ENCODE results near the gene RPS27L. TPM values are rescaled to one million over a fixed set of nuclear protein-coding genes. Genes with fewer than 3 reads are reported as not detected.

RPS27L gene
- total RNA-seq (2014; rRNA removed; shearing (Covaris generic)), result 166 and 216 TPM in 2 replicates

GRCh38 chr15:63157118-63157843, at the start of gene RPS27L:
RPS27L (minus strand) TSS chr15:63157477; CDS start chr15:63157405, 72 bp downstream.
- in situ Hi-C loops (cut with HindIII; ENCODE audit: low sequenced_read_pairs), result no loop called here

DNA sequence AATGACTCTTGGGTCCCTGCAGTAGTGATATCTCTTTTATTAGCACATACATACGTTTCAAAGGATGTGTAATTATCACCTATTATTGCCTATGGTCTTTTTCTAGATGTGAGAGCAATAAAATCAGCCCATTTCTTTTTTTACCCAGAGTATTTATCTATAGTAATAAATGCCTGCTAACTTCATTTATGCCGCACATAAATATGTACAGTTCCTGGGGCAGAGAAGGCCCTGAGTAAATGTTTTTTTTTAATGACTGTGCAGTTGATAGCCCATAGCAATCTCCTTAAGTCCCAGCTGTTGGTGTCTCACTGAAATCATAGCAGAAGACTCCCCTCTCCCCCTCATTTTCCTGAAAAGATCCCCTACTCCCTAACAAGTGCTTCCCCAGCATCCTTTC, 48.8 kb upstream of the RPS27L start:
- in situ Hi-C loops (cut with HindIII; ENCODE audit: low sequenced_read_pairs), result no loop called here

More at GRCh38 chr15:63157118-63157843, at the start of gene RPS27L:
- DNase-seq (ENCODE audit: low spot score), result peak; percentile 94

GRCh38 chr15:63203451-63204090, 46.3 kb upstream of the RPS27L start:
- in situ Hi-C loops (cut with HindIII; ENCODE audit: low sequenced_read_pairs), result no loop called here
- DNase-seq (ENCODE audit: low spot score), result no peak

More for the DNA sequence above, 48.8 kb upstream of the RPS27L start:
- no peak for DNase-seq (ENCODE audit: low spot score)

GRCh38 chr15:63202861-63203260, 45.6 kb upstream of the RPS27L start:
- no peak for DNase-seq (ENCODE audit: low spot score)
- in situ Hi-C loops (cut with HindIII; ENCODE audit: low sequenced_read_pairs), result no loop called here

DNA sequence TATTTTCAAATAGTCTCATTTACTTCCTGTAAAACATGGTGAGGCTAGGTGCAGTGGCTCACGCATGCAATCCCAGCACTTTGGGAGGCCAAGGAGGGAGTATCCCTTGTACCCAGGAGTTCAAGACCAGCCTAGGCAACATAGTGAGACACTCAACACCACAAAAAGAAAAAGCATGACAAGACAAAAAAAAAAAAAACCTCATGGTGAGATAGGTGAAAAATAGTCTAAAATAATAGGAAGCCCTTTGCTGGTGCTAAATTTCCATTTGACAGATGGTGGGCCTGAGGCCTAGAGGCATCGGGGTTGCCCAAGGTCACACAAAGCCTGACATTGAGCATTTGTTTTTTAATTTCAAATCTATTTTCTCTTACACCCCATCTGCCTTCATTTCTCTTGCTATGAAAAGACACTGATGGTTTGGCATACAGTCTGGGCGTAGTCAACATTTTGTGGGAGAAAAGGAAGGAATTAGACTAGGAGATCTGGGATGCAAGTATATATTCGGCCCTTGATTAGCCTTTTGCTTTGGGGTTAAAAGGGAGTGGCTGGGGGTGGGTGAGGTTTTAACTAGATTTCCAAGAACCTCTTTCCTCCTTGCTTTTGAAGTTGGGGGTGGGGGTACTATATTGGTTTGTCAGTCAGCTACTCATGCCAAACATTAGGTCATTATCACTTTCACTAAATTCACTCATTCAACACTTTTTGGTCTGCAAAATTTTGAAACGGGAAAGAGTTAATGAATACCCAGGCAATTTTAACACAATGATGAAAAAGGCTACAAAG, 43.4 kb upstream of the RPS27L start:
- no peak for DNase-seq (ENCODE audit: low spot score)
- in situ Hi-C loops (cut with HindIII; ENCODE audit: low sequenced_read_pairs), result no loop called here

DNA sequence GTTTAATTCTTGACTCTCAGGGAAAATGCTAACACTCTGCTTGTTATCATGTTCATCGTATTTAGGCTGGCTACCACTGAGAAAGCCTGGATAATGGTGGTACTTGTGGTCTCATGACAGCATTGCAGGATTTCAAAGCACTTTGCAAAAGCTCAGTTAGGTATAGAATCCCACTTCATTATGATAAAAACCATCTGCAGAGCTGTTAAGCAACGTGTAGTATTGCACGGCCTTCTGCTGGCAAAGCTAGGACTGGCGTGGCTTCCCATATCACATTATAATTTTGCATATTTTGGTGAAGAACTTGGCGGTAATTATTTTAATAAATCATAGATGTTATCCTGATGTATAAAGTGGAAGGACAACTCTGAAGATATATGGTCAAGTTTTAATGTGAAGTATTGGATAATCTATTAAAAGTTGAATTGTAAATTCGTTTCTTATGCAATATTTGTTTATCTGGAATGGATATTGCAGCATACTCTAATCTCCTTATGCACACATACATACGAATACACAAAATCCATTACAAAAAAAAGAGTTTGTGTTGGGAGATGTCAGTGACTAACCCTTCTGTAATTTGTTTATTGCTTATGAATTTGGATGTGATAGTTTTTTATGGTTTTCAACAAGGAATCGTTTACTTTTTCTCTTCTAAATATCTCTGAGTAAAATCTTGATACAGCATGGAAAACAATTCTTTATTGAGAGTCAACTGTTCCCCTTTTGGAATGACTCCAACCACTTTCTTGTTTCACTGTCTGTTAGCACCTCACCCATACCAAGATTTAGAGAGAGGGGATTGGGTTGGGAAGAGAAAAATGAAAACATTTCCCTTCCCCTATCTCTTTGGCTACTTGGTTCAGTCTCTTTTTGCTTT, 41.3 kb upstream of the RPS27L start:
- in situ Hi-C loops (cut with HindIII; ENCODE audit: low sequenced_read_pairs), result no loop called here
- no peak for DNase-seq (ENCODE audit: low spot score)

GRCh38 chr15:63197626-63198025, 40.3 kb upstream of the RPS27L start:
- no peak for DNase-seq (ENCODE audit: low spot score)
- in situ Hi-C loops (cut with HindIII; ENCODE audit: low sequenced_read_pairs), result no loop called here

GRCh38 chr15:63196842-63197241, 39.6 kb upstream of the RPS27L start:
- no peak for DNase-seq (ENCODE audit: low spot score)
- in situ Hi-C loops (cut with HindIII; ENCODE audit: low sequenced_read_pairs), result no loop called here

DNA sequence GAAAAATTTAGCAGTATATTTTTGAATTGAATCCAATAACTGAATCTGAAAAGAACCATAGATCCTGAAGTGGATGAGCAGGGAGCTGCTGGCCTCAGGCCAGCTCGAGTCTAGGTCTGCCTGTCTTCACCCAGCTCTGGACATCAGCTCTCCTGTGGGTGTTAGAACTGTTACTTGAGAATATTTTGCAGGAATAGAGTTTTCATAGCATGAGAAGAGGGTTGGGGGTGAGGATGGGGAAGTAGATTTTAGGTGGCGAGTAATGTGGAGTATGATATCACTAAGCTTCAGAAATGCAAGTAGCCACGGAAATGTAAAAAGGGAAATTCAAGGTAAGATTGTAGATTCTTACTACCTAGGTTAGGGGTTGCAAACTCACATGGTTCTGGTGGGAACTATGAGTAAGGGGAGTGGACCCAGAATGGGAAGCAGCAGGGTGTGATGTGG, 38.3 kb upstream of the RPS27L start:
- no peak for DNase-seq (ENCODE audit: low spot score)
- in situ Hi-C loops (cut with HindIII; ENCODE audit: low sequenced_read_pairs), result no loop called here

DNA sequence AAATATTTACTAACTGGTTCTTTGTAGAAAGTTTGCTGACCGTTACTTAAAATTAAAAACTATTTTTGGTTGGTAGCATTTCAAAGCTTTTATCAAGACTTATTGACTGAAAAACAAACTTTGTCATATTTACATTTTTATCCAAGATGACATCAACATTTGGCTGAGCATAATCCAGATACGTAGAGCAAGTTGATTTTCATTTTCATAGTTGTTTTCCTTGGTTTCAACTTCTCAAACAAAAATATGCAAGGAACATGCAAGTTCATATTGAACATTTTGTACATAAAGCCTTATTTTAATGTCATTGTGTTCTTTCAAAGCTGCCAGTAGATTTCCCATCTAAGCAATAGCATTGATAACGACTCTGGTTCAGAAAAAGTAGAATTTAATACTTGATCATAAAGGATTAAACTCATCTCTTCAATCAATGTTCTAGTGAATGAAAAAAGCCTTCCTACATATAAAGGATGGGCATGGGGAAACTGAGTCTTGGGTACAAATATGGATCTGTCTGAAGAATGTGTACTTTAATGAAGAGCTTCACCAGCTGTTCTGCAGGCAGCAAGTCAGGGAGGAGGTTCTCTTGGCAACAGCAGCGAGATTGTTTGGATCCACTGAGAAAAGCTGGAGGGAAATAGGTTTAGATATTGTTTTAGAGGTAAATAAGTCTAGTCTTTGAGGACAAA, 37.7 kb upstream of the RPS27L start:
- in situ Hi-C loops (cut with HindIII; ENCODE audit: low sequenced_read_pairs), result no loop called here
- no peak for DNase-seq (ENCODE audit: low spot score)

DNA sequence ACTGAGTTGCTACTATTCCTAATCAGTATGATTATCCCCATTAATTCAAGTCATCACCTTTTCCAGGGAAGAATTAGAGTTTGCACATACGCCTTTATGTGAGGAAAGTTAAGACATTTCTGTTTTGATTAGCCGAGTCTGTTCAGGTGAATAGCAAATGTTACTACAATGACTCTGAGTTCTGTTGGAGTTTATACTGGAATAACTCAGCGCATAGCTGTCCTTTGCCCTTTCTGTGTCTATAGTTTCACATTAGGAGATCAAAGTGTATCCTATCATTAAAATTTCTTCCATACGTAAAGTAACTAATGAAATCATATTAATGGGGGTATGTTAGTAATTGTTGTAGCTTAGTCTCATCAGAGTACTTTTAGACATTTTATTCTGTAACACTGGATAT, 37.0 kb upstream of the RPS27L start:
- in situ Hi-C loops (cut with HindIII; ENCODE audit: low sequenced_read_pairs), result no loop called here
- no peak for DNase-seq (ENCODE audit: low spot score)

GRCh38 chr15:63192619-63193206, 35.4 kb upstream of the RPS27L start:
- in situ Hi-C loops (cut with HindIII; ENCODE audit: low sequenced_read_pairs), result no loop called here
- no peak for DNase-seq (ENCODE audit: low spot score)

DNA sequence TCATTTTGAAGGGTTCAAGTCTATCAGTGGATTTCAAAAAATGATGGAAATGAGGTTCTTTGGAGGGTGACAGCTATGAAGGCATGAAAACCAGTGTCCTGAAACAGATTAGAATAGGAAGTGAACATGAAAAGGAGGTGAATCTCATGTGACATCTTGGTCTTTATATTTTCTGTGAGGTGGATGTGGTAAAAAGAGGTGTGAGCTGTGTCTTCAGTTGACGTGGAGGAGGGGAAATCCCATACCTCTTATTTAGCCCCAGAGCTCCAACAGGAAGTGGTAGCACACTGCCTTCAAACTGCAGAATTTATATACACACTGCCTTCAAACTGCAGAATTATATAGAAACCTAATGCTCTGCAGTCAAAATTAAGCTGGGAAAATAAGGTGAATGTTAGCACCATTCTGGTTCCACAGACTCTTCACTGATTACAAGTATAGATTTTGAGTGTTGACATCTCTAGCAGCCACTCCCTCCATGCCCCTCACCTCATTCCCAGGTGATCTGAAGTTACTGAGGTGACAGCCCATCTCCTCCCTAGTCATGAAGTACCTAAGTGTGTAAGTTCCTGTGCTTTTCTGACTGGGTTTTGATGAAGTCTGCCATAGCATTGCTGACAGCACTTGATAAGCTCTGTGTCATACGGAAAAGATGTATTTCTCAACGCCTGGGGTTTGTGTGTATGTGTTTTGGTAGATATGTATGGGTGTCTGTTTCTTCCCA, 34.8 kb upstream of the RPS27L start:
- no peak for DNase-seq (ENCODE audit: low spot score)
- in situ Hi-C loops (cut with HindIII; ENCODE audit: low sequenced_read_pairs), result no loop called here

DNA sequence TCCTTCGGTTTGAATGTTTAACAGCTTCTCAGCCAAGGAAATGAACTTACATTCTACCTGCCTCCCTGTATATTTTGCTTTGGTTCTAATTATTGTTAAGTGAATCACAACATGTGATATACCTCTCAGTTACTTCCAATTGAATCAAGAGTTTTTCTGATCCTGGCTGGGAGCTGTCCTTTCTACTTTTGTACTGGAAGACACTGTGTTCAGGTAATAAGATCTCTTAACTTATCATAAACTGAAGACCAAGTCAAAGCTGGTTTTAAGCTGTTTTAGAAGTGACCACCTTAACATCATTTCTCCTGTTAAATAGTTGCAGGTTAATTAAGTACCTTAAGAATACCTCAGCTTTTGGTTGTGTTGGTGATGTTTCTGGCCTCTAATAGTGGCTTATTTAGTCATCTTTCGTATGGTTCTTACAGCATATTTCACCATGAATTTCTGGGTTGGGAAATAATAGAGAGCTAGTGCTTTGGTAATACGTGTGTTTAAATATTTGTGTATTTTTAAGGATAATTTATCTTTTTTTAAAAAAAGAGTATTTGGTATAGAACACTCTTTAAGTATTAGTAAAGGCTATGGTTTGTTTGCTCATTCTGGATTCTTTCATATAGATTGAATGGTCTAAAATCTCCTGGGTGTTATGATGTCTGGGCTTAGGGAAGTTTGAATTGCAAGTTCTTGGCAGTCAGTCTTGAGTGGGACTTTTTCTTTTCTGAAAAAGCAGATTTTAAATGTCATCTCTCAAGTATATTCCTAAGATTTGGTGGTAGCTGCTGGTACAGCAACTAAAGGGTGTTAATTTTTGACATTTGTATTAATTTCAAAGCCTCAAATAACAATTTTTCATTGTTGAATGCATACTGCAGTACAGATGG, 33.7 kb upstream of the RPS27L start:
- in situ Hi-C loops (cut with HindIII; ENCODE audit: low sequenced_read_pairs), result no loop called here
- peak; percentile 19 for DNase-seq (ENCODE audit: low spot score)

DNA sequence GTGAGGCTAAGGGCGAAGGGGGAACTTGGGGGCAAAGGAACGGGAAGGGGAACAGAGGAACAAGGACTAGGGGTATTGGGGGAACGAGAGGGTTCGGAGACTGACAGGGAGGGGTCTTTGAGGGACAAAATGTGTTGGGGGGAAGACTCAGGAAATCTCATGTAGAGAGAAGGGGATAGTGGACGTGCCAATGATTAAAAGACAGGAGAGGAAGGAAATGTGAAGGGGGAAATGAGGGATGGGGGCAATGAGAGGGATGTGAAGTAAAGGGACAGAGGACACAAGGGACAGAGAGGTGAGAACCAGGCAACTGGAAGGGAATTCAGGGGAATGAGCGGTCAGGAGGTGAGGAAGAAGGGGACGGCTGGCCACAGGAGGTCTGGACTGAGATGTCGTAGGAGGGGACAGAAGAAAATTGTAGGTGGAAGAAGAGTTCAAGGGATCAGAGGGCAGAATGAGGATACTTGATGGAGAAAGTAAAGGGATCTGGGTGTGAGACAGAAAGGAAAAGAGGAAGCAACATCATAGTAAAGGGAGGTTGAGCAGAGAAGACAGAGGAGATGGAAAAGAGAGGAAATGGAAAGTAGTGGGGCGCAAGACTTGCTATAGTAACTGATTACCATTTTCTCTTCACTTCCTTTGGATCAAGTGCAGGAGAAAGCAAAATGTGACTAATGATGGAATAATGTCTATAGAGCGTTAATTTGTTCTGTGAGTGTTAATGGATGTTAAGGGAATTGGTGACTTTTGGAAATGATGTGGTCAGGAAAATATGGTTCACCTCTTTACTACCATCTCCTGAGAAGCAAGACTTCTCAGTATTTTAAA, 32.9 kb upstream of the RPS27L start:
- in situ Hi-C loops (cut with HindIII; ENCODE audit: low sequenced_read_pairs), result no loop called here
- DNase-seq (ENCODE audit: low spot score), result peak; percentile 37
